GM10266 (cell line): ENCODE results near the gene COL5A2.

Source experiments
- DNase-seq: peaks from one replicate; pipeline ENCODE4 v3.0.0; 2012; ENCODE audit errors: extremely low spot score
- CTCF ChIP-seq: IDR thresholded peaks from 2 replicates; pipeline ENCODE4 v1.5.1; 2012; ENCODE audit warnings: mild to moderate bottlenecking, low read depth; ENCODE audit not compliant: control insufficient read depth, insufficient read depth; ENCODE audit errors: missing control alignments

COL5A2 gene

DNA sequence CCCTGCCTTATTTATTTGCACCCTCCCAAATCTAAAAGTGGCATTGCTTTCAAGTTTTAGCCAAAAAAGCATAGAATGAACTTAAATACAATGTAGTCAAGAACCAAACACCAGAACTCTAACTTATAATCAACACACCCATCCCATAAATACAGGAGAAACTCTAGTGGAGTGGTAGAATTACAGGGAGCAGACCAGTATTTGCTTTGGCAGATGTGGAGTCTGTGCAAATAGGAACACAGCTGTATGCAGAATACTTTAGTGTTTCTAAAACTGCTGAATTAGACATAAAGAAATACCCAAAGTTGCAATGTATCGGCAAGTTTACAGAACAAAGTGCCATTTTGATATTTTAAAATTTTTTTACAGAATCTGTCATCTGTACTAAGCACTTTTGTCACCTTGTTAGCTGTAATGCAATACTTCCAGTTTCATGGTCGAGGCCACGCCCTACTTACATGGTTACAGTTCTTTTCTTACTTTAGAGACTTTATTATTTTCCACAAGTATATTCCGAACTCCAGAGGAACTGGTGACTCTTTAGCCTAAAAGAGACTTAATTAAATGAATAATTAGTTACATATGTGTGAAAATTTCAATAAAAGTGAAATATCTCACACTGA is 23.7 kb upstream of the COL5A2 start:
- TF ChIP-seq CTCF: no peak

DNA sequence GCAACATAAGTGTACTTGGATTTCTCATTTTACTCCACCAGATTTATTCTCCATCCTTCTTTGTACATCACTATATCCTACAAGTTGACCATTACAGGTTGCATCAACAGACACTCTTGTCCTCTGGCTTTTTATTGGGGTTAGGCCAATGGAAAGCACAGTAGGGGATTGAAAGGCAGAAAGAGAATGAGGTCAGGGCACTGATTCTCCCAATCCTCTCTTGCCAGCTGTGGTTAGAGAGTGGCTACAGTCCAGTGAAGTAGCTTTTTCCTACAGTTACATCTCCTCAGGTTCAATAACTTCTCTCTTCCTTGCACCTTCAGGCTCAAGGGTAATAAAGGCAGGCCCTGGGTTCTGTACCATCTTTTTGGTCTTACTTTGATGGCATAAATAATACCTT is 20.2 kb upstream of the COL5A2 start:
- no peak for TF ChIP-seq CTCF
- DNase-seq: no peak

More for the DNA sequence above, 23.7 kb upstream of the COL5A2 start:
- no peak for DNase-seq

GRCh38 chr2:189192766-189193165 is 13.2 kb upstream of the COL5A2 start:
- no peak for DNase-seq
- TF ChIP-seq CTCF: no peak

DNA sequence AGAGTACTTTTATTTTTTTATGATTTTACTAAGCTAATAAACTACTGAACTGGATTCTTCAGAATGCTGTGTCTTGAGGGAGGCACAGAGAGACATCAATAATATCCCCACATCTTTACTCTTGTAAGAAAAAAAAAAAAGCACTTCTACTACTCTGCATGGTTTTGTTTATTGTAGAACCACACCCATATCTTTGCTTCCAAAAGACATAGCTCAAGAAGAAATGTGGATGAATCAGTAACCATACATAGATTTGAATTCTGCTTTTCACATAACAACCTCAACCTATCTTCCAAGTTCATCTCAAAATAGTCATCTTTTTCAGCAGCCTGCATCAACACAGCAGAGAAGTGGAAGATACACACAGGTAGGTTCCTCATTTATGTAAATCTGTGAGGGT is 12.2 kb upstream of the COL5A2 start:
- DNase-seq: no peak
- TF ChIP-seq CTCF: no peak

DNA sequence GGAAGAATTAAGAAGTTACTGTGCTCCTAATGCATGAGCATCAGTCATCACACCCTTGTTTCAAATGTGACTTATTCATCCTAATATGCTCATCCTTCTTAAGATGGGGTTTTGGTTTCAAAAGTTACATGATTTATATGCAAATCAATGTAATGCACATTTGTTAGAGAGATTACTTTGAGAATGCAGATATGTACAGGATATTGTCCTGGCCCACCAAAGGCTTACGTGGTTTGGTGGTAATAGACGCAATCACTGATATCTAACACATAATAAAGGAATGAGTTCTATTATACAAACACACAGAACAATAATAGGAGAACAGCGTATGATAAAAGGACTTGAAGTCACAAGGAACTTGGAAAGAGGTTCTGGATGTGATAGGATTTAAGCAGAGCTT is 11.1 kb upstream of the COL5A2 start:
- no peak for TF ChIP-seq CTCF
- no peak for DNase-seq

DNA sequence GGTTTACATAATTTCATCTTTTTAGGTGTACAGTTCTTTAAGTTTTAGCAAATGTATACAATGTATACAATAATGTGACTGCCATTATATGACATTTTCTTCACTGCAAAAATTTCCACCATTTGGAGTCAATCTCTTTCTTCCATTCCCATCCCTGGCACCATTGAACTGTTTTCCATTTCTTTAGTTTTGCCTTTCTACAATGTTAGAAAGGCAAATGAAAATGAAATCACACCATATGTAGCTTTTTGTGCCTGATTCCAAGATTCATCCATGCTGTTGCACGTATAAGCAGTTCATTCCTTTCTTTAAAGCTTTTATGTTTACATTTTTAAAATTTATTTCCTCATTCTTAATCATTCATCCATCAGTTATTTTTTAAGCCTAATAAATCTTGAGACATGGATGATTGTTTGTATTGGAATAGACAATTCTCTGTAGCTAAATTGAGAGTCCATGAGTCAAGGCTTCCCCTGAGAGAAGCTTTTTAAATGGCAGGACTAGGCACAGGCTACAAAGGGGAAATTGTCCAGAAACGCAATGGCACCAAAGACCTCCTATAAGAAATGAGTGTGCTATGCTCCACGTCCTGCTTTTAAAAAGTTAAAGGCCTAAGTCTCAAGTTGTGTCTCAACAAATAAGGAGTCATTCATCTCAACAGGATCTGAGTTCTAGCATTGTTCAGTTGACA is 8.7 kb upstream of the COL5A2 start:
- no peak for TF ChIP-seq CTCF
- no peak for DNase-seq

DNA sequence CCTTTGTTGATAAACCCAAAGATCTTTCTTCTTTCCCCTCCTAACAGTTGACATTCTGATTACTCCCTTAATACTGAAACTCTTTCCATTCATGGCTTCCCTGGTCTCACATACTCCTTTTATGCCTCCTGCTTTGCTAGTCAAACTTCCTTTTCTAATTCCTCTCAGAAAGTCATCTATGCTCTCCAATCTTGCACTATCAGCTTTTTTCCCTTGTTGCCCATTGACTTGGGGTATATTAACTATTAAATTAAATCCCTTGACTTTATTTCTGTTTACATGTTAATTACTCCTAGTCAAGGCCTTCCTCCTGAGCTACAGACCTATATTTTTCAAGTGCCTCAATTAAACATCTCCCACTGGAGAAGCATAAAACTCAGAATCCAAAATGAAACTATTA is 3.6 kb upstream of the COL5A2 start:
- no peak for TF ChIP-seq CTCF
- DNase-seq: no peak
